HepG2 (cell line): Measurements from ENCODE around the gene ZKSCAN3. TPM values are rescaled to one million over a fixed set of nuclear protein-coding genes. Genes with fewer than 3 reads are reported as not detected.

ENCODE experiments used
- CSRNP1 ChIP-seq: sonication (generic); formaldehyde crosslinking; IDR thresholded peaks from 2 replicates; pipeline ENCODE4 v1.8.1; 2023; ENCODE audit warnings: mild to moderate bottlenecking, missing genetic modification reagents
- IRF1 ChIP-seq: sonication (generic); formaldehyde crosslinking; IDR thresholded peaks from 2 replicates; pipeline ENCODE4 v1.4.0; 2020; ENCODE audit warnings: low read depth, mild to moderate bottlenecking, missing genetic modification reagents
- MZF1 ChIP-seq: sonication (generic); formaldehyde crosslinking; IDR thresholded peaks from 2 replicates; pipeline ENCODE4 v1.8.1; 2023; ENCODE audit warnings: mild to moderate bottlenecking, missing genetic modification reagents, borderline replicate concordance
- PHB2 ChIP-seq: fragments of 450-650 bp; IDR thresholded peaks from 2 replicates; pipeline ENCODE4 v1.6.1; 2018; ENCODE audit not compliant: partially characterized antibody
- PHF5A ChIP-seq: IDR thresholded peaks from one replicate; pipeline ENCODE4 v1.6.1; 2018; ENCODE audit warnings: low read depth, missing genetic modification reagents; ENCODE audit not compliant: unreplicated experiment
- RXRA ChIP-seq: sonication (generic); formaldehyde crosslinking; IDR thresholded peaks from 2 replicates; pipeline ENCODE4 v1.5.1; 2020; ENCODE audit warnings: missing genetic modification reagents
- SKIL ChIP-seq: sonication (generic); formaldehyde crosslinking; IDR thresholded peaks from 2 replicates; pipeline ENCODE4 v1.8.0; 2022; ENCODE audit warnings: missing genetic modification reagents, mild to moderate bottlenecking, moderate library complexity, borderline replicate concordance
- SP4 ChIP-seq: sonication (generic); formaldehyde crosslinking; IDR thresholded peaks from 2 replicates; pipeline ENCODE4 v1.8.1; 2023; ENCODE audit warnings: mild to moderate bottlenecking, missing genetic modification reagents
- TRIM24 ChIP-seq: sonication (generic); formaldehyde crosslinking; IDR thresholded peaks from 2 replicates; pipeline ENCODE4 v1.8.0; 2022; ENCODE audit warnings: mild to moderate bottlenecking, missing genetic modification reagents
- ZBTB8A ChIP-seq: sonication (generic); formaldehyde crosslinking; IDR thresholded peaks from 2 replicates; pipeline ENCODE4 v1.4.0; 2020; ENCODE audit warnings: mild to moderate bottlenecking, low read depth, missing genetic modification reagents, borderline replicate concordance
- ZFAT ChIP-seq: sonication (generic); formaldehyde crosslinking; conservative IDR thresholded peaks from 2 replicates; pipeline ENCODE4 v1.8.1; 2023; ENCODE audit warnings: missing genetic modification reagents, inconsistent platforms
- ZNF512B ChIP-seq: sonication (generic); formaldehyde crosslinking; IDR thresholded peaks from 2 replicates; pipeline ENCODE4 v1.5.1; 2020; ENCODE audit warnings: missing genetic modification reagents, mild to moderate bottlenecking, borderline replicate concordance
- ZNF776 ChIP-seq: sonication (generic); formaldehyde crosslinking; IDR thresholded peaks from 2 replicates; pipeline ENCODE4 v1.4.0; 2020; ENCODE audit warnings: mild to moderate bottlenecking, missing genetic modification reagents
- polyA plus RNA-seq, 8 experiments: library from polyadenylated mRNA; depleted of rRNA in 3 of 8; stranded (reverse) in 7 of 8; unstranded in 1 of 8; fragments of >200 nt; fragmentation: Illumina TruSeq in 4 of 8; extraction: Trizol in 4 of 8; gene quantifications; 2 replicates each; pipeline versions ENCODE4 v1.2.1 to v1.2.3, GENCODE V29; 2011 to 2016; ENCODE audit warnings: low read depth in 4 of 8, missing spikeins in 1 of 8, mixed read lengths in 1 of 8; ENCODE audit not compliant: insufficient read depth in 1 of 8
- total RNA-seq, 5 experiments: library from RNA; depleted of rRNA; stranded (reverse); fragments of >200 nt; fragmentation: Illumina TruSeq; extraction: Trizol; gene quantifications; 2 replicates each; pipeline ENCODE4 v1.2.3, GENCODE V29; 2016; ENCODE audit warnings: low read depth in 1 of 5
- TF ChIP-seq, protein P1 (sequence below): sonication (generic); formaldehyde crosslinking; IDR thresholded peaks from 2 replicates; pipeline ENCODE4 v1.8.1; 2023; ENCODE audit warnings: mild to moderate bottlenecking, inconsistent platforms, moderate library complexity, missing genetic modification reagents, borderline replicate concordance
- TF ChIP-seq, protein P2 (sequence below): IDR thresholded peaks from 2 replicates; pipeline ENCODE4 v1.4.0; 2020; ENCODE audit warnings: mild to moderate bottlenecking, missing genetic modification reagents

ZKSCAN3 gene
- total and polyA plus RNA-seq, 2 of the 13 experiments (the other 11 are each of a cell fraction or from before 2014, with no cell fraction given), result 3.3 to 7.4 TPM

DNA sequence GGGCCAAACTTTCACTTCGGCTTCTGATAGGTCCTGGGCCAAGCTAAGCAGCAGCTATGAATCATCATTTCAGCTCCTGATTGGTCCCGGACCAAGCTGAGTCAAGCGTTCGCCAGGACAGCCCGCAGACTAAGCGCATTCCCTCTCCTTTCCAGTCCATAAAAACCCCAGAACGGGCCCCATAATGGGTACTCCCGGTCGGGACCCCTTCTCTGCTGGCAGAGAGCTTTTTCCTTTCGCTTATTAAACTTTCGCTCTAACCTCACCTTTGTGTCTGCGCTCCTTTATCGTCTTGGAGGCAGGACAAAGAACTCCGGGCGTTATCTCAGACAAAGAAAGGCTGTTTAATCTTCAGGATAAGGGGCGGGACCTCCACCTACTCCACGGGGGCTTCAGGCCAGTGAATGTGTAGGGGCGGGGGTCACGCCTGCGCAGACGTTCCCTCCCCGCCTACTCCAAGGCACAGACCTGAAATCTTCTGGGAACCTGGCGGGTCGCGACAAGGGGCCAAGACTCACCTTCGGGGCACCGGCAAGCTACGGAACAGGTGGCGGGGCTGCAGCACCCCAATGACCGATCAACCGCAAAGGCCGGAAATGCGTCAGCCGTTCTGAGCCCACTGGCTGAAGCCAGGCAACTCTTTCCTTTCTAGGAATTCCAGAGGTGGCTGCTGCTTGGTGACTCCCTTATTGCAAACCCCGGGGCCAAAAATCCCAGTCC lies 14.0 kb upstream of the ZKSCAN3 start, which contains the start of gene ZSCAN31 (continued):
- TF ChIP-seq, protein P1, sequence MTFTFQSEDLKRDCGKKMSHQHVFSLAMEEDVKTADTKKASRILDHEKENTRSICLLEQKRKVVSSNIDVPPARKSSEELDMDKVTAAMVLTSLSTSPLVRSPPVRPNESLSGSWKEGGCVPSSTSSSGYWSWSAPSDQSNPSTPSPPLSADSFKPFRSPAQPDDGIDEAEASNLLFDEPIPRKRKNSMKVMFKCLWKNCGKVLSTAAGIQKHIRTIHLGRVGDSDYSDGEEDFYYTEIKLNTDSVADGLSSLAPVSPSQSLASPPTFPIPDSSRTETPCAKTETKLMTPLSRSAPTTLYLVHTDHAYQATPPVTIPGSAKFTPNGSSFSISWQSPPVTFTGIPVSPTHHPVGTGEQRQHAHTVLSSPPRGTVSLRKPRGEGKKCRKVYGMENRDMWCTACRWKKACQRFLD (CRISPR knock-in tag), result peak; percentile 77; the same call in 1 of the 2 replicates
- TF ChIP-seq IRF1 (CRISPR knock-in tag), result no peak
- TF ChIP-seq ZBTB8A (CRISPR knock-in tag), result peak; percentile 84; the same call in 1 of the 2 replicates
- peak; percentile 72 for TF ChIP-seq SP4
- TF ChIP-seq PHB2, result no peak
- TF ChIP-seq SKIL (CRISPR knock-in tag), result no peak
- peak; percentile 58 for TF ChIP-seq PHF5A (CRISPR knock-in tag)
- TF ChIP-seq TRIM24 (CRISPR knock-in tag), result no peak
- TF ChIP-seq RXRA (CRISPR knock-in tag), result peak; percentile 74
- TF ChIP-seq CSRNP1 (CRISPR knock-in tag), result peak; percentile 78; the same call in 1 of the 2 replicates
- no peak for TF ChIP-seq MZF1 (CRISPR knock-in tag)
- peak; percentile 57; the same call in 1 of the 2 replicates for TF ChIP-seq ZFAT (CRISPR knock-in tag)
- 0 out of 2 replicates have a peak, but pooled peaks have one; percentile 41 for TF ChIP-seq ZNF512B (CRISPR knock-in tag)
- TF ChIP-seq, protein P2, sequence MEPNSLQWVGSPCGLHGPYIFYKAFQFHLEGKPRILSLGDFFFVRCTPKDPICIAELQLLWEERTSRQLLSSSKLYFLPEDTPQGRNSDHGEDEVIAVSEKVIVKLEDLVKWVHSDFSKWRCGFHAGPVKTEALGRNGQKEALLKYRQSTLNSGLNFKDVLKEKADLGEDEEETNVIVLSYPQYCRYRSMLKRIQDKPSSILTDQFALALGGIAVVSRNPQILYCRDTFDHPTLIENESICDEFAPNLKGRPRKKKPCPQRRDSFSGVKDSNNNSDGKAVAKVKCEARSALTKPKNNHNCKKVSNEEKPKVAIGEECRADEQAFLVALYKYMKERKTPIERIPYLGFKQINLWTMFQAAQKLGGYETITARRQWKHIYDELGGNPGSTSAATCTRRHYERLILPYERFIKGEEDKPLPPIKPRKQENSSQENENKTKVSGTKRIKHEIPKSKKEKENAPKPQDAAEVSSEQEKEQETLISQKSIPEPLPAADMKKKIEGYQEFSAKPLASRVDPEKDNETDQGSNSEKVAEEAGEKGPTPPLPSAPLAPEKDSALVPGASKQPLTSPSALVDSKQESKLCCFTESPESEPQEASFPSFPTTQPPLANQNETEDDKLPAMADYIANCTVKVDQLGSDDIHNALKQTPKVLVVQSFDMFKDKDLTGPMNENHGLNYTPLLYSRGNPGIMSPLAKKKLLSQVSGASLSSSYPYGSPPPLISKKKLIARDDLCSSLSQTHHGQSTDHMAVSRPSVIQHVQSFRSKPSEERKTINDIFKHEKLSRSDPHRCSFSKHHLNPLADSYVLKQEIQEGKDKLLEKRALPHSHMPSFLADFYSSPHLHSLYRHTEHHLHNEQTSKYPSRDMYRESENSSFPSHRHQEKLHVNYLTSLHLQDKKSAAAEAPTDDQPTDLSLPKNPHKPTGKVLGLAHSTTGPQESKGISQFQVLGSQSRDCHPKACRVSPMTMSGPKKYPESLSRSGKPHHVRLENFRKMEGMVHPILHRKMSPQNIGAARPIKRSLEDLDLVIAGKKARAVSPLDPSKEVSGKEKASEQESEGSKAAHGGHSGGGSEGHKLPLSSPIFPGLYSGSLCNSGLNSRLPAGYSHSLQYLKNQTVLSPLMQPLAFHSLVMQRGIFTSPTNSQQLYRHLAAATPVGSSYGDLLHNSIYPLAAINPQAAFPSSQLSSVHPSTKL (CRISPR knock-in tag), result peak; percentile 21
- TF ChIP-seq ZNF776 (CRISPR knock-in tag), result no peak
